K562 (cell line): Measurements from ENCODE around the gene PPA2. TPM values are rescaled to one million over a fixed set of nuclear protein-coding genes. Genes with fewer than 3 reads are reported as not detected.
A peak's percentile ranks its signal among the peaks of the same experiment; 100 is the strongest.

Experiments
- BCOR ChIP-seq: fragments of 450-650 bp; IDR thresholded peaks from 2 replicates; pipeline ENCODE4 v1.6.1; 2016
- BHLHE40 ChIP-seq: IDR thresholded peaks from 2 replicates; pipeline ENCODE4 v1.6.1; 2011; ENCODE audit warnings: low read length, improper control_type of control experiment
- COPS2 ChIP-seq: fragments of 450-650 bp; conservative IDR thresholded peaks from 2 replicates; pipeline ENCODE4 v1.6.1; 2016; ENCODE audit warnings: mild to moderate bottlenecking, moderate library complexity
- FOXM1 ChIP-seq, 2 experiments: fragments of 450-650 bp in 1 of 2; sonication (generic) in 1 of 2; formaldehyde crosslinking in 1 of 2; IDR thresholded peaks; 2 replicates each; pipeline versions ENCODE4 v1.6.1 to v1.9.0; 2017 to 2022; ENCODE audit warnings: low read depth in 2 of 2, mild to moderate bottlenecking in 2 of 2, missing genetic modification reagents in 1 of 2, moderate library complexity in 1 of 2
- MAFF ChIP-seq: IDR thresholded peaks from 2 replicates; pipeline ENCODE4 v1.6.1; 2012; ENCODE audit warnings: low read length, improper control_type of control experiment
- MAFG ChIP-seq: fragments of 450-650 bp; conservative IDR thresholded peaks from 2 replicates; pipeline ENCODE4 v1.6.1; 2016; ENCODE audit warnings: missing genetic modification characterization, missing compliant biosample characterization
- NFE2 ChIP-seq: IDR thresholded peaks from 2 replicates; pipeline ENCODE4 v1.6.1; 2014; ENCODE audit warnings: antibody characterized with exemption, low read depth
- NFE2L1 ChIP-seq: fragments of 450-650 bp; IDR thresholded peaks from 2 replicates; pipeline ENCODE4 v1.6.1; 2016; ENCODE audit warnings: missing genetic modification characterization, low read depth, mild to moderate bottlenecking, missing compliant biosample characterization, moderate library complexity, borderline replicate concordance
- NR2C2 ChIP-seq, 2 experiments: fragments of 200-800 bp in 1 of 2; sonication (Bioruptor generic) in 1 of 2; sonication (generic) in 1 of 2; formaldehyde crosslinking in 1 of 2; IDR thresholded peaks; 2 replicates each; pipeline versions ENCODE4 v1.6.1 to v1.8.0; 2016 to 2022; ENCODE audit warnings: mild to moderate bottlenecking in 1 of 2, missing compliant biosample characterization in 1 of 2, missing genetic modification characterization in 1 of 2, missing genetic modification reagents in 1 of 2
- PURB ChIP-seq: sonication (generic); formaldehyde crosslinking; IDR thresholded peaks from 2 replicates; pipeline ENCODE4 v1.9.0; 2021; ENCODE audit warnings: low read depth, mild to moderate bottlenecking, missing genetic modification reagents
- SUPT5H ChIP-seq: fragments of 450-650 bp; IDR thresholded peaks from 2 replicates; pipeline ENCODE4 v1.6.1; 2016
- YY1 ChIP-seq, 3 experiments: IDR thresholded peaks; 2 replicates each; pipeline ENCODE4 v1.6.1; 2011; ENCODE audit warnings: low read length in 2 of 3, mild to moderate bottlenecking in 2 of 3, moderate library complexity in 2 of 3, borderline replicate concordance in 1 of 3, control low read depth in 1 of 3, low read depth in 1 of 3; ENCODE audit not compliant: insufficient read depth in 3 of 3, insufficient replicate concordance in 2 of 3, control insufficient read depth in 1 of 3, insufficient read length in 1 of 3; ENCODE audit errors: extremely low read depth in 1 of 3
- ZNF184 ChIP-seq: sonication (generic); formaldehyde crosslinking; IDR thresholded peaks from 2 replicates; pipeline ENCODE4 v1.5.0; 2020; ENCODE audit warnings: missing genetic modification reagents
- ZNF274 ChIP-seq: IDR thresholded peaks from 2 replicates; pipeline ENCODE4 v1.6.1; 2011; ENCODE audit warnings: low read depth, mild to moderate bottlenecking, low read length, moderate library complexity, borderline replicate concordance
- polyA plus RNA-seq, 8 experiments: library from polyadenylated mRNA; depleted of rRNA in 4 of 8; stranded (reverse) in 5 of 8; unstranded in 3 of 8; fragments of >200 nt; fragmentation: Nextera tagmentation in 2 of 8; fragmentation: Illumina TruSeq in 1 of 8; extraction: Ambion mirVana in 2 of 8; extraction: Trizol in 1 of 8; gene quantifications; 2 replicates each; pipeline versions ENCODE4 v1.2.1 to v1.2.3, GENCODE V29; 2011 to 2014; ENCODE audit warnings: inconsistent platforms in 1 of 8, missing spikeins in 1 of 8
- total RNA-seq, 7 experiments: library from RNA; depleted of rRNA in 6 of 7; stranded (reverse); fragments of >200 nt in 6 of 7; fragmentation: Illumina TruSeq in 2 of 7; extraction: Trizol in 2 of 7; gene quantifications; 2 replicates each; pipeline versions ENCODE4 v1.2.1 to v1.2.3, GENCODE V29; 2011 to 2021; ENCODE audit warnings: low replicate concordance in 1 of 7
- TF ChIP-seq, protein P1 (sequence below): fragments of 450-650 bp; conservative IDR thresholded peaks from 2 replicates; pipeline ENCODE4 v1.6.1; 2016; ENCODE audit warnings: missing genetic modification characterization, low read depth, mild to moderate bottlenecking, control low read depth, missing compliant biosample characterization
- TF ChIP-seq, protein P2 (sequence below): sonication (generic); formaldehyde crosslinking; IDR thresholded peaks from 2 replicates; pipeline ENCODE4 v1.8.0; 2022; ENCODE audit warnings: missing genetic modification reagents, mild to moderate bottlenecking, moderate library complexity, borderline replicate concordance
- TF ChIP-seq, protein P3 (sequence below): fragments of 450-650 bp; IDR thresholded peaks from 2 replicates; pipeline ENCODE4 v1.6.1; 2016; ENCODE audit warnings: low read depth

Gene PPA2
- total and polyA plus RNA-seq, 9 of the 15 experiments (the other 6 are each of a cell fraction or from before 2014, with no cell fraction given), result 48.3 to 190 (median 109) TPM

DNA sequence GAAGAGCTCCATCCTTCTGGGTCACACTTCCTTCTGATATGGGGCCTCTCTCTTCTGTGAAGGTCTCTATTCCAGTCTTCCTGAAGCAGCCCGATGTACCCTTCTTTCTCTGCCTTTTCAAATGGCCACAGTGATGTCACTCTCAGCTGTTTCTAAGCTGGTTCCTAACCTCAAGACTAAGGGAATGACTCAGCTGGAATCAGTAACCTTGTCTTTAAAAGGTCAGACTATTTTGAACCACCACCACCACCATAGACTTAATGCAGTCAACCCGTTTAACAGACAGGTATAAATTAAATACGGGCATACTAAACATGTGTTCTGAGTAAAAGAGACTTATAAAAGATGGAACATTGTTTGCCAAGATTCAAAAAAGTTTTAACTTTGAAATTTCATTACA, 121.0 kb downstream of the PPA2 start (continued):
- TF ChIP-seq FOXM1 (IDR thresholded peaks at IDR 0.05; ENCODE audit: low read depth) (peak; percentile 49; the same call in 1 of the 2 replicates), FOXM1 (CRISPR knock-in tag; IDR thresholded peaks at IDR 0.05; ENCODE audit: low read depth) (no peak), MAFF (peak; percentile 89), NR2C2 (CRISPR knock-in tag; IDR thresholded peaks at IDR 0.05) (no peak), NR2C2 (tag; IDR thresholded peaks at IDR 0.05) (peak; percentile 65), PURB (CRISPR knock-in tag) (no peak), COPS2 (no peak), ZNF184 (CRISPR knock-in tag) (no peak), SUPT5H (no peak), YY1 (IDR thresholded peaks at IDR 0.05; ENCODE audit: borderline replicate concordance in 1 of 3, control insufficient read depth in 1 of 3, extremely low read depth in 1 of 3, insufficient read depth in 3 of 3, insufficient read length in 1 of 3, insufficient replicate concordance in 2 of 3, low read depth in 1 of 3, low read length in 2 of 3) (peak in 1 of 3 experiments; percentile 39), NFE2 (peak; percentile 92), ZNF274 (no peak), NFE2L1 (tag) (peak; percentile 88), MAFG (tag) (peak; percentile 94), BCOR (no peak), BHLHE40 (no peak)
- TF ChIP-seq, protein P1, sequence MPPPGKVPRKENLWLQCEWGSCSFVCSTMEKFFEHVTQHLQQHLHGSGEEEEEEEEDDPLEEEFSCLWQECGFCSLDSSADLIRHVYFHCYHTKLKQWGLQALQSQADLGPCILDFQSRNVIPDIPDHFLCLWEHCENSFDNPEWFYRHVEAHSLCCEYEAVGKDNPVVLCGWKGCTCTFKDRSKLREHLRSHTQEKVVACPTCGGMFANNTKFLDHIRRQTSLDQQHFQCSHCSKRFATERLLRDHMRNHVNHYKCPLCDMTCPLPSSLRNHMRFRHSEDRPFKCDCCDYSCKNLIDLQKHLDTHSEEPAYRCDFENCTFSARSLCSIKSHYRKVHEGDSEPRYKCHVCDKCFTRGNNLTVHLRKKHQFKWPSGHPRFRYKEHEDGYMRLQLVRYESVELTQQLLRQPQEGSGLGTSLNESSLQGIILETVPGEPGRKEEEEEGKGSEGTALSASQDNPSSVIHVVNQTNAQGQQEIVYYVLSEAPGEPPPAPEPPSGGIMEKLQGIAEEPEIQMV, result no peak
- TF ChIP-seq, protein P2, sequence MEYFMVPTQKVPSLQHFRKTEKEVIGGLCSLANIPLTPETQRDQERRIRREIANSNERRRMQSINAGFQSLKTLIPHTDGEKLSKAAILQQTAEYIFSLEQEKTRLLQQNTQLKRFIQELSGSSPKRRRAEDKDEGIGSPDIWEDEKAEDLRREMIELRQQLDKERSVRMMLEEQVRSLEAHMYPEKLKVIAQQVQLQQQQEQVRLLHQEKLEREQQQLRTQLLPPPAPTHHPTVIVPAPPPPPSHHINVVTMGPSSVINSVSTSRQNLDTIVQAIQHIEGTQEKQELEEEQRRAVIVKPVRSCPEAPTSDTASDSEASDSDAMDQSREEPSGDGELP (CRISPR knock-in tag), result peak; percentile 81; the same call in 1 of the 2 replicates
- TF ChIP-seq, protein P3, sequence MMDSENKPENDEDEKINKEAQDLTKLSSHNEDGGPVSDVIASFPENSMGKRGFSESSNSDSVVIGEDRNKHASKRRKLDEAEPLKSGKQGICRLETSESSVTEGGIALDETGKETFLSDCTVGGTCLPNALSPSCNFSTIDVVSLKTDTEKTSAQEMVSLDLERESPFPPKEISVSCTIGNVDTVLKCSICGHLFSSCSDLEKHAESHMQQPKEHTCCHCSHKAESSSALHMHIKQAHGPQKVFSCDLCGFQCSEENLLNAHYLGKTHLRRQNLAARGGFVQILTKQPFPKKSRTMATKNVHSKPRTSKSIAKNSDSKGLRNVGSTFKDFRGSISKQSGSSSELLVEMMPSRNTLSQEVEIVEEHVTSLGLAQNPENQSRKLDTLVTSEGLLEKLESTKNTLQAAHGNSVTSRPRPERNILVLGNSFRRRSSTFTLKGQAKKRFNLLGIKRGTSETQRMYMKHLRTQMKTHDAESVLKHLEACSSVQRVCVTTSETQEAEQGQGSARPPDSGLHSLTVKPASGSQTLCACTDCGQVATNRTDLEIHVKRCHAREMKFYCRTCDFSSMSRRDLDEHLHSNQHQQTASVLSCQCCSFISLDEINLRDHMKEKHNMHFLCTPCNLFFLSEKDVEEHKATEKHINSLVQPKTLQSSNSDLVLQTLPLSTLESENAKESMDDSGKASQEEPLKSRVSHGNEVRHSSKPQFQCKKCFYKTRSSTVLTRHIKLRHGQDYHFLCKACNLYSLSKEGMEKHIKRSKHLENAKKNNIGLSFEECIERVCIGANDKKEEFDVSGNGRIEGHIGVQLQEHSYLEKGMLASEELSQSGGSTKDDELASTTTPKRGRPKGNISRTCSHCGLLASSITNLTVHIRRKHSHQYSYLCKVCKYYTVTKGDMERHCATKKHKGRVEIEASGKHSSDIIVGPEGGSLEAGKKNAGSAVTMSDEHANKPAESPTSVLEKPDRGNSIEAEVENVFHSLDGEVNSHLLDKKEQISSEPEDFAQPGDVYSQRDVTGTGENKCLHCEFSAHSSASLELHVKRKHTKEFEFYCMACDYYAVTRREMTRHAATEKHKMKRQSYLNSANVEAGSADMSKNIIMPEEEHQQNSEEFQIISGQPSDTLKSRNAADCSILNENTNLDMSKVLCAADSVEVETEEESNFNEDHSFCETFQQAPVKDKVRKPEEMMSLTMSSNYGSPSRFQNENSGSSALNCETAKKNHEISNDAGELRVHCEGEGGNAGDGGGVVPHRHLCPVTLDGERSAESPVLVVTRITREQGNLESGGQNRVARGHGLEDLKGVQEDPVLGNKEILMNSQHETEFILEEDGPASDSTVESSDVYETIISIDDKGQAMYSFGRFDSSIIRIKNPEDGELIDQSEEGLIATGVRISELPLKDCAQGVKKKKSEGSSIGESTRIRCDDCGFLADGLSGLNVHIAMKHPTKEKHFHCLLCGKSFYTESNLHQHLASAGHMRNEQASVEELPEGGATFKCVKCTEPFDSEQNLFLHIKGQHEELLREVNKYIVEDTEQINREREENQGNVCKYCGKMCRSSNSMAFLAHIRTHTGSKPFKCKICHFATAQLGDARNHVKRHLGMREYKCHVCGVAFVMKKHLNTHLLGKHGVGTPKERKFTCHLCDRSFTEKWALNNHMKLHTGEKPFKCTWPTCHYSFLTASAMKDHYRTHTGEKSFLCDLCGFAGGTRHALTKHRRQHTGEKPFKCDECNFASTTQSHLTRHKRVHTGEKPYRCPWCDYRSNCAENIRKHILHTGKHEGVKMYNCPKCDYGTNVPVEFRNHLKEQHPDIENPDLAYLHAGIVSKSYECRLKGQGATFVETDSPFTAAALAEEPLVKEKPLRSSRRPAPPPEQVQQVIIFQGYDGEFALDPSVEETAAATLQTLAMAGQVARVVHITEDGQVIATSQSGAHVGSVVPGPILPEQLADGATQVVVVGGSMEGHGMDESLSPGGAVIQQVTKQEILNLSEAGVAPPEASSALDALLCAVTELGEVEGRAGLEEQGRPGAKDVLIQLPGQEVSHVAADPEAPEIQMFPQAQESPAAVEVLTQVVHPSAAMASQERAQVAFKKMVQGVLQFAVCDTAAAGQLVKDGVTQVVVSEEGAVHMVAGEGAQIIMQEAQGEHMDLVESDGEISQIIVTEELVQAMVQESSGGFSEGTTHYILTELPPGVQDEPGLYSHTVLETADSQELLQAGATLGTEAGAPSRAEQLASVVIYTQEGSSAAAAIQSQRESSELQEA, result peak; percentile 63
